GM12878 (cell line): Measurements from ENCODE around the gene CAP2. TPM values are rescaled to one million over a fixed set of nuclear protein-coding genes. Genes with fewer than 3 reads are reported as not detected.

Experiments used
- ATAC-seq: fragments of 200-7000 bp; cut with Tn5 transposase; 3 replicates; pipeline ENCODE4 v1.9.1; 2020; ENCODE audit warnings: mild to moderate bottlenecking, moderate library complexity
- BruUV-seq: library from RNA; stranded (reverse); fragments of 400-500 nt; replicated peaks from 2 replicates; lab custom pipeline; 2021; lab: Mats Ljungman, UMichigan
- CTCF ChIA-PET: fragments of 300-600 bp; sonication (Branson Sonifier 250); formaldehyde crosslinking; extraction: SDS; loops from one replicate; lab custom pipeline; 2021; ENCODE audit warnings: inconsistent platforms; lab: Yijun Ruan, JAX
- POLR2A ChIA-PET: fragments of 350-600 bp; formaldehyde crosslinking; extraction: SDS; loops from one replicate; lab custom pipeline; 2021; ENCODE audit warnings: inconsistent platforms; lab: Charles Lee
- RAD21 ChIA-PET: fragments of 300-600 bp; sonication (Branson Sonifier 250); formaldehyde crosslinking; loops from one replicate; lab custom pipeline; 2023; ENCODE audit warnings: antibody characterized with exemption; ENCODE audit not compliant: unreplicated experiment; lab: Charles Lee
- SMC1A ChIA-PET: fragments of 300-600 bp; sonication (Branson Sonifier 250); formaldehyde crosslinking; loops from one replicate; lab custom pipeline; 2023; ENCODE audit not compliant: unreplicated experiment, uncharacterized antibody; lab: Charles Lee
- DNase-seq: peaks from one replicate; pipeline ENCODE4 v3.0.0-alpha.2; 2011; ENCODE audit warnings: low read depth, low spot score
- FAIRE-seq: peaks from 3 replicates; lab custom pipeline; 2011; peaks lifted over from hg19 to GRCh38; lab: Jason Lieb, UNC
- H2AFZ ChIP-seq: 2 replicates; pipeline ENCODE4 v1.6.0; 2011; ENCODE audit warnings: low read depth, low read length, control low read depth; ENCODE audit not compliant: control insufficient read depth
- H3K27ac ChIP-seq: 2 replicates; pipeline ENCODE4 v1.5.1; 2011; ENCODE audit warnings: control low read depth; ENCODE audit not compliant: control insufficient read depth, insufficient read depth
- H3K27me3 ChIP-seq, 2 experiments: replicated peaks in 1 of 2; 2 replicates each; pipeline versions ENCODE4 v1.6.0 to v1.6.1; 2011; ENCODE audit warnings: low read length in 1 of 2; ENCODE audit not compliant: control insufficient read depth in 2 of 2, insufficient read depth in 2 of 2
- H3K36me3 ChIP-seq, 2 experiments: 2 replicates each; pipeline ENCODE4 v1.5.1; 2011; ENCODE audit warnings: low read length in 1 of 2; ENCODE audit not compliant: control insufficient read depth in 2 of 2, insufficient read depth in 2 of 2
- H3K4me1 ChIP-seq: 2 replicates; pipeline ENCODE4 v1.6.1; 2011; ENCODE audit warnings: mild to moderate bottlenecking, low read length, moderate library complexity, mixed read lengths; ENCODE audit not compliant: control insufficient read depth, insufficient read depth
- H3K4me2 ChIP-seq: 2 replicates; pipeline ENCODE4 v1.6.0; 2011; ENCODE audit warnings: control low read depth; ENCODE audit not compliant: control insufficient read depth, insufficient read depth
- H3K4me3 ChIP-seq: fragments of 200-600 bp; sonication (generic); 2 replicates; pipeline ENCODE4 v1.5.1; 2016
- H3K79me2 ChIP-seq: 2 replicates; pipeline ENCODE4 v1.6.0; 2011; ENCODE audit warnings: low read length; ENCODE audit not compliant: control insufficient read depth, insufficient read depth
- H3K9ac ChIP-seq: 2 replicates; pipeline ENCODE4 v1.8.0; 2011; ENCODE audit warnings: low read length, control low read depth, mixed read lengths; ENCODE audit not compliant: control insufficient read depth, insufficient read depth
- H3K9me3 ChIP-seq: replicated peaks from 3 replicates; pipeline ENCODE4 v1.5.1; 2011; ENCODE audit warnings: mild to moderate bottlenecking, low read length; ENCODE audit not compliant: control insufficient read depth, insufficient read depth
- H4K20me1 ChIP-seq: 2 replicates; pipeline ENCODE4 v1.6.0; 2011; ENCODE audit not compliant: control insufficient read depth, insufficient read depth
- ATF7 ChIP-seq: fragments of 450-650 bp; IDR thresholded peaks from 2 replicates; pipeline ENCODE4 v1.6.1; 2016; ENCODE audit warnings: low read depth, mild to moderate bottlenecking
- CBX5 ChIP-seq: sonication (generic); IDR thresholded peaks from 2 replicates; pipeline ENCODE4 v1.6.1; 2016; ENCODE audit warnings: low read depth, moderate library complexity, mild to moderate bottlenecking, inconsistent platforms
- FOXK2 ChIP-seq: fragments of 450-650 bp; IDR thresholded peaks from 2 replicates; pipeline ENCODE4 v1.6.1; 2017; ENCODE audit warnings: mild to moderate bottlenecking, moderate library complexity
- FOXM1 ChIP-seq: IDR thresholded peaks from 2 replicates; pipeline ENCODE4 v1.6.1; 2012; ENCODE audit warnings: low read depth, mild to moderate bottlenecking, inconsistent platforms, low read length, moderate library complexity
- GABPA ChIP-seq: IDR thresholded peaks from 2 replicates; pipeline ENCODE4 v1.6.1; 2014; ENCODE audit warnings: antibody characterized with exemption, low read depth, mild to moderate bottlenecking, inconsistent platforms
- HDGF ChIP-seq: fragments of 450-650 bp; IDR thresholded peaks from 2 replicates; pipeline ENCODE4 v1.6.1; 2016; ENCODE audit warnings: antibody characterized with exemption
- JUNB ChIP-seq: IDR thresholded peaks from 2 replicates; pipeline ENCODE4 v1.6.1; 2016; ENCODE audit warnings: antibody characterized with exemption, mild to moderate bottlenecking
- NR2C2 ChIP-seq: IDR thresholded peaks from 2 replicates; pipeline ENCODE4 v1.6.1; 2011; ENCODE audit warnings: borderline replicate concordance, low read depth; ENCODE audit not compliant: control insufficient read depth, insufficient read length
- SKIL ChIP-seq: fragments of 450-650 bp; IDR thresholded peaks from 2 replicates; pipeline ENCODE4 v1.6.1; 2017; ENCODE audit warnings: mild to moderate bottlenecking, low read depth, inconsistent platforms; ENCODE audit not compliant: poor library complexity, severe bottlenecking
- SUPT20H ChIP-seq: IDR thresholded peaks from 2 replicates; pipeline ENCODE4 v1.6.1; 2011; ENCODE audit warnings: low read depth, mild to moderate bottlenecking, low read length, moderate library complexity, borderline replicate concordance; ENCODE audit not compliant: control insufficient read depth
- ZNF24 ChIP-seq: fragments of 450-650 bp; IDR thresholded peaks from 2 replicates; pipeline ENCODE4 v1.6.1; 2017; ENCODE audit warnings: antibody characterized with exemption, mild to moderate bottlenecking
- ZNF592 ChIP-seq: fragments of 450-650 bp; IDR thresholded peaks from 2 replicates; pipeline ENCODE4 v1.6.1; 2017; ENCODE audit warnings: mild to moderate bottlenecking, moderate library complexity
- WGBS: methylation state at CpG from one replicate; pipeline ENCODE4 v1.1.6; 2016; ENCODE audit warnings: low lambda C conversion rate; ENCODE audit not compliant: insufficient replicate concordance, insufficient coverage; ENCODE audit errors: missing lambda C conversion rate; 5-methylcytosine and 5-hydroxymethylcytosine counted together
- in situ Hi-C: fragments of 300-500 bp; cut with MboI; formaldehyde crosslinking; loops from 9 replicates; pipeline ENCODE4 v1.14.3; 2018; ENCODE audit warnings: mixed read lengths
- intact Hi-C: fragments of 100-400 bp; cut with micrococcal nuclease; formaldehyde crosslinking; loops from one replicate; pipeline ENCODE4 v1.14.2; 2022; ENCODE audit not compliant: unreplicated experiment
- polyA plus RNA-seq, 11 experiments: library from polyadenylated mRNA; depleted of rRNA in 4 of 11; unstranded in 6 of 11; stranded (reverse) in 5 of 11; fragments of >200 nt; fragmentation: Nextera tagmentation in 4 of 11; fragmentation: Illumina TruSeq in 1 of 11; extraction: Ambion mirVana in 4 of 11; extraction: Trizol in 1 of 11; gene quantifications; 1 replicate in 1 of 11; 2 replicates in 10 of 11; pipeline versions ENCODE4 v1.2.1 to v1.2.3, GENCODE V29; 2011 to 2016; ENCODE audit warnings: inconsistent platforms in 2 of 11, missing spikeins in 2 of 11, low read depth in 1 of 11
- total RNA-seq, 4 experiments: library from RNA; depleted of rRNA in 3 of 4; stranded (reverse); fragments of >200 nt in 3 of 4; fragmentation: Illumina TruSeq in 1 of 4; extraction: Trizol in 1 of 4; gene quantifications; 2 replicates each; pipeline versions ENCODE4 v1.2.1 to v1.2.3, GENCODE V29; 2013 to 2021

Gene CAP2
- total and polyA plus RNA-seq, 10 of the 15 experiments (the other 5 are each of a cell fraction or from before 2014, with no cell fraction given): 0.10 to 2.0 (median 0.15) TPM; not detected in 7

DNA sequence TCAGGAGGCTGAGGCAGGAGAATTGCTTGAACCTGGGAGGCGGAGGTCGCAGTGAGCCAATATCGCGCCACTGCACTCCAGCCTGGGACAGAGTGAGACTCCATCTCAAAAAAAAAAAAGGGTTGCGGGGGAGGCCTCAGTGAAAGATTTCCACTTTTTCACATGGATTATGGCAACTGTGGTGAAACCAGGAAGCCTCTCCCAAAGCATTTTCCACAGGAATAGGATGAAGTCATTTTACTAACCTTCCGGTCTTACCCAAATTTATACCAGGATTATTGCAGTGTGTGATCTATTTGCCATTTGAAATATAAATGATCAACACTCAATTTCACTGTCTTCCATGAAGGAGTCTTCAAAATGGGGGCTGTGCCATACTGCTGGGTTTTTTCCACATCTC, 113.1 kb downstream of the CAP2 start:
- DNase-seq (no peak), FAIRE-seq (no peak), ATAC-seq (no peak)
- intact Hi-C loops (no loop called here), in situ Hi-C loops (no loop called here)
- H3K27ac ChIP-seq: no peak overlapping the region
- H3K36me3 ChIP-seq: no peaks in the 10 kb centered on the region
- H4K20me1 ChIP-seq: no peaks in the 10 kb centered on the region
- no peak for TF ChIP-seq NR2C2
- TF ChIP-seq SUPT20H: no peak
- no peak for TF ChIP-seq FOXK2
- SMC1A ChIA-PET: interaction anchor here (1.3 kb wide), 1 partner anchor 9 kb away, joined by 4 read pairs; no protein-coding TSS in a partner anchor
- H3K79me2 ChIP-seq: no peaks in the 10 kb centered on the region
- RAD21 ChIA-PET: interaction anchor here (2.6 kb wide), 1 partner anchor 77 kb away, joined by 9 read pairs; no protein-coding TSS in a partner anchor
- no peaks in the 10 kb centered on the region for H3K9me3 ChIP-seq
- no peak overlapping the region for H2AFZ ChIP-seq
- 96% methylated on average over 3 of the region's 6 CpGs for WGBS
- no peak overlapping the region for H3K4me2 ChIP-seq
- no peaks in the 10 kb centered on the region for H3K4me1 ChIP-seq
- CTCF ChIA-PET: interaction anchor here (1.4 to 1.7 kb wide), 2 partner anchors 9 to 11 kb away, joined by 3 to 4 read pairs; no protein-coding TSS in a partner anchor
- no peak overlapping the region for H3K4me3 ChIP-seq
- no TSS peak for BruUV-seq
- POLR2A ChIA-PET: no interaction called here
- H3K27me3 ChIP-seq: no peaks in the 10 kb centered on the region; a peak in 1 of 4 replicates
- H3K9ac ChIP-seq: no peak overlapping the region

DNA sequence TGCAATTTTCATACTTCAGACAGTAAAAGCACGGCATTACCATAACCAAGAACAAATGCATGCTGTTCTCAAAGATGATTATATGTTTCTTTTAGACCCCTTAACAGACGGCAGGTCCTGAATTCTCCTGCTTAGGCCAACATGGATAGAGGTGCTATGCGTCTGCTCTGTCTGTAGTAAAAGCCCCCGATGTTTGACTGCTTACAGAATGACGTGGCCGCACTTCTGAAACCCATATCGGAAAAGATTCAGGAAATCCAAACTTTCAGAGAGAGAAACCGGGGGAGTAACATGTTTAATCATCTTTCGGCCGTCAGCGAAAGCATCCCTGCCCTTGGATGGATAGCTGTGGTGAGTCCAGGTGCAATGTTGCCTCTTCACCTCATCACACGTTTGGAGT, 113.6 kb downstream of the CAP2 start:
- H3K27me3 ChIP-seq: no peaks in the 10 kb centered on the region; a peak in 1 of 4 replicates
- H3K9ac ChIP-seq: no peak overlapping the region
- no peaks in the 10 kb centered on the region for H4K20me1 ChIP-seq
- no peak for FAIRE-seq
- ChIA-PET RAD21 (no interaction called here), POLR2A (no interaction called here), CTCF (interaction anchor here (1.4 kb wide), 1 partner anchor 11 kb away, joined by 4 read pairs; no protein-coding TSS in a partner anchor), SMC1A (interaction anchor here (1.2 to 1.3 kb wide), 2 partner anchors 9 to 21 kb away, joined by 4 read pairs; no protein-coding TSS in a partner anchor)
- ATAC-seq: no peak
- H3K4me3 ChIP-seq: no peak overlapping the region
- H3K9me3 ChIP-seq: no peaks in the 10 kb centered on the region
- no peaks in the 10 kb centered on the region for H3K4me1 ChIP-seq
- H3K4me2 ChIP-seq: no peak overlapping the region
- 39% methylated on average over 12 of the region's 12 CpGs for WGBS
- DNase-seq: no peak
- no peaks in the 10 kb centered on the region for H3K36me3 ChIP-seq
- no TSS peak for BruUV-seq
- in situ Hi-C loops: no loop called here
- no peak overlapping the region for H2AFZ ChIP-seq
- intact Hi-C loops: no loop called here
- no peaks in the 10 kb centered on the region for H3K79me2 ChIP-seq
- no peak overlapping the region for H3K27ac ChIP-seq
- TF ChIP-seq JUNB: no peak
- no peak for TF ChIP-seq GABPA
- no peak for TF ChIP-seq ATF7
- no peak for TF ChIP-seq HDGF
- TF ChIP-seq FOXM1: no peak
- TF ChIP-seq ZNF592: no peak
- TF ChIP-seq CBX5: no peak
- TF ChIP-seq SKIL: no peak
- TF ChIP-seq ZNF24: no peak
